ENCODE measurements around the gene SIGLEC10. TPM values are rescaled to one million over a fixed set of nuclear protein-coding genes. Genes with fewer than 3 reads are reported as not detected.

The SIGLEC10 gene
- total RNA-seq, 1 experiment from 2014 or later = not detected

GRCh38 chr19:51386882-51387520, 30.4 kb downstream of the SIGLEC10 start:
- Histone ChIP-seq H3K27ac (no peak overlapping the region), H3K27me3 (ENCODE audit: insufficient read depth, low read depth) (no peaks in the 10 kb centered on the region), H3K9me2 (ENCODE audit: insufficient read depth) (no peaks in the 10 kb centered on the region), H3K9me3 (ENCODE audit: insufficient read depth, low read depth) (no peaks in the 10 kb centered on the region), H3F3A (ENCODE audit: insufficient read depth, low read depth) (no peaks in the 10 kb centered on the region), H3K4me3 (no peak overlapping the region), H4K20me1 (ENCODE audit: insufficient read depth) (no peaks in the 10 kb centered on the region), H3K4me2 (no peak overlapping the region), H3K79me2 (ENCODE audit: low read depth) (no peaks in the 10 kb centered on the region), H3K4me1 (replicated peaks; ENCODE audit: insufficient read depth) (no peaks in the 10 kb centered on the region), H2AFZ (no peak overlapping the region), H3K36me3 (ENCODE audit: low read depth) (no peaks in the 10 kb centered on the region)
- CTCF ChIA-PET = interaction anchor here (0.6 kb wide), 1 partner anchor 521 kb away, joined by 3 read pairs; no protein-coding TSS in a partner anchor
- BruUV-seq (replicated peaks) = no TSS peak
- intact Hi-C loops (cut with micrococcal nuclease; ENCODE audit: unreplicated experiment) = no loop called here
- TF ChIP-seq CTCF (conservative IDR thresholded peaks at IDR 0.05) = no peak
- TF ChIP-seq EZH2 (IDR thresholded peaks at IDR 0.05; ENCODE audit: low read depth) = no peak
- DNase-seq = no peak
- POLR2A ChIA-PET (ENCODE audit: unreplicated experiment) = no interaction called here

- BruUV-seq (replicated peaks) = no TSS peak
- H3K27me3 ChIP-seq (ENCODE audit: insufficient read depth, low read depth) = no peaks in the 10 kb centered on the region
- no peak overlapping the region for H2AFZ ChIP-seq
- no peaks in the 10 kb centered on the region for H3F3A ChIP-seq (ENCODE audit: insufficient read depth, low read depth)
- H3K36me3 ChIP-seq (ENCODE audit: low read depth) = no peaks in the 10 kb centered on the region
- intact Hi-C loops (cut with micrococcal nuclease; ENCODE audit: unreplicated experiment) = no loop called here
- DNase-seq = no peak
- H3K79me2 ChIP-seq (ENCODE audit: low read depth) = no peaks in the 10 kb centered on the region
- TF ChIP-seq EZH2 (IDR thresholded peaks at IDR 0.05; ENCODE audit: low read depth) (no peak), CTCF (conservative IDR thresholded peaks at IDR 0.05) (no peak)
- POLR2A ChIA-PET (ENCODE audit: unreplicated experiment) = no interaction called here
- CTCF ChIA-PET = no interaction called here
- no peaks in the 10 kb centered on the region for H3K4me1 ChIP-seq (replicated peaks; ENCODE audit: insufficient read depth)
- no peaks in the 10 kb centered on the region for H3K9me2 ChIP-seq (ENCODE audit: insufficient read depth)
- H3K4me2 ChIP-seq = no peak overlapping the region
- no peaks in the 10 kb centered on the region for H4K20me1 ChIP-seq (ENCODE audit: insufficient read depth)
- no peak overlapping the region for H3K4me3 ChIP-seq
- H3K9me3 ChIP-seq (ENCODE audit: insufficient read depth, low read depth) = no peaks in the 10 kb centered on the region
- H3K27ac ChIP-seq = no peak overlapping the region
Observed at GRCh38 chr19:51382004-51382403, 35.4 kb downstream of the SIGLEC10 start.

- H3K9me3 ChIP-seq (ENCODE audit: insufficient read depth, low read depth) = no peaks in the 10 kb centered on the region
- no peak for DNase-seq
- BruUV-seq (replicated peaks) = no TSS peak
- H3K27me3 ChIP-seq (ENCODE audit: insufficient read depth, low read depth) = no peaks in the 10 kb centered on the region
- POLR2A ChIA-PET (ENCODE audit: unreplicated experiment) = no interaction called here
- H3K4me1 ChIP-seq (replicated peaks; ENCODE audit: insufficient read depth) = no peaks in the 10 kb centered on the region
- H3K79me2 ChIP-seq (ENCODE audit: low read depth) = no peaks in the 10 kb centered on the region
- intact Hi-C loops (cut with micrococcal nuclease; ENCODE audit: unreplicated experiment) = no loop called here
- no peak overlapping the region for H3K27ac ChIP-seq
- H3F3A ChIP-seq (ENCODE audit: insufficient read depth, low read depth) = no peaks in the 10 kb centered on the region
- H3K36me3 ChIP-seq (ENCODE audit: low read depth) = no peaks in the 10 kb centered on the region
- TF ChIP-seq EZH2 (IDR thresholded peaks at IDR 0.05; ENCODE audit: low read depth) (no peak), CTCF (conservative IDR thresholded peaks at IDR 0.05) (no peak)
- H3K4me2 ChIP-seq = no peak overlapping the region
- no peak overlapping the region for H3K4me3 ChIP-seq
- no peaks in the 10 kb centered on the region for H3K9me2 ChIP-seq (ENCODE audit: insufficient read depth)
- H4K20me1 ChIP-seq (ENCODE audit: insufficient read depth) = no peaks in the 10 kb centered on the region
- CTCF ChIA-PET = no interaction called here
- no peak overlapping the region for H2AFZ ChIP-seq
Observed at GRCh38 chr19:51380379-51380778, 37.1 kb downstream of the SIGLEC10 start.
